Thoracic aorta (tissue), 2 donors: ENCODE results near the gene ABHD2. TPM values are rescaled to one million over a fixed set of nuclear protein-coding genes. Genes with fewer than 3 reads are reported as not detected.
"Not testable (repeated sequence)": the region's sequence is repeated elsewhere in the genome, so short reads cannot be mapped to it uniquely, and the experiment has no call there.

ENCODE experiments used
- ATAC-seq: fragments of 150-250 bp; one replicate; pipeline ENCODE4 v1.8.0; 2017; ENCODE audit warnings: low read depth; ENCODE audit not compliant: insufficient number of reproducible peaks, low FRiP score
- DNase-seq: peaks from one replicate; pipeline ENCODE4 v3.0.0-alpha.2; 2020; ENCODE audit warnings: low spot score
- H3K27ac ChIP-seq, 2 donors: fragments of 200-600 bp; sonication (generic); 1 replicate in 1 of 2; 2 replicates in 1 of 2; pipeline ENCODE4 v1.5.1; 2016; ENCODE audit warnings: mild to moderate bottlenecking in 2 of 2, moderate library complexity in 2 of 2
- H3K27me3 ChIP-seq: fragments of 200-600 bp; sonication (generic); replicated peaks from 2 replicates; pipeline ENCODE4 v1.6.0; 2016; ENCODE audit warnings: mild to moderate bottlenecking; ENCODE audit not compliant: insufficient read depth
- H3K36me3 ChIP-seq: fragments of 200-600 bp; sonication (generic); one replicate; pipeline ENCODE4 v1.5.1; 2016
- H3K4me1 ChIP-seq, 2 donors: fragments of 200-600 bp; sonication (generic); 1 replicate in 1 of 2; 2 replicates in 1 of 2; pipeline versions ENCODE4 v1.5.1 to v1.6.0; 2016; ENCODE audit warnings: low read depth in 2 of 2, mild to moderate bottlenecking in 1 of 2; ENCODE audit not compliant: control insufficient read depth in 1 of 2
- H3K4me3 ChIP-seq: fragments of 200-600 bp; sonication (generic); 2 replicates; pipeline ENCODE4 v1.5.1; 2016; ENCODE audit warnings: mild to moderate bottlenecking
- H3K9me3 ChIP-seq: fragments of 200-600 bp; sonication (generic); 2 replicates; pipeline ENCODE4 v1.5.1; 2016
- total RNA-seq, 2 donors: library from RNA; depleted of rRNA; stranded (reverse); fragments of >200 nt; gene quantifications; one replicate each; pipeline versions ENCODE4 v1.1.0 to v1.2.3, GENCODE V29; 2016
- TF ChIP-seq, protein P1 (sequence below): fragments of 200-600 bp; sonication (generic); IDR thresholded peaks from one replicate; pipeline ENCODE4 v1.5.1; 2019; ENCODE audit warnings: antibody characterized with exemption

Gene ABHD2
- total RNA-seq, 2 donors from 2014 or later: 177 to 283 TPM

DNA sequence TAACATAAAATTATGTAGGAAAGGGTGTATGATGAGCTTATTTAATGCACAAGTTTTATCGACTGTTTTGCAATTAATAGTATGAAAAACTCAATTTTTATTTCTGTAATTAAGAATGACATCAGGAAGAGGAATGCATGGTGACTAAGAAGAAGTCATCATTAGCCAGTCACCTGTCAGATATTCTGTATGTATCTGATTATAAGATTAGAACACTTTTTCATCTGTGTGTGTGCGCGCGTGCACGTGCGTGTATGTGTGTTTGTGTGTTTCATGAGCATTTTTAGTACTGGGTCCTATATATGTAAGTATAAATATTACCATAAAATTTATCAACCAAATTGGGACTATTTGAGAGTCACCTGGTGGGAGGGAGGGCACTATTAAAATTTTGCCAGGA, 5.0 kb upstream of the ABHD2 start:
- no peak for DNase-seq
- TF ChIP-seq, protein P1, sequence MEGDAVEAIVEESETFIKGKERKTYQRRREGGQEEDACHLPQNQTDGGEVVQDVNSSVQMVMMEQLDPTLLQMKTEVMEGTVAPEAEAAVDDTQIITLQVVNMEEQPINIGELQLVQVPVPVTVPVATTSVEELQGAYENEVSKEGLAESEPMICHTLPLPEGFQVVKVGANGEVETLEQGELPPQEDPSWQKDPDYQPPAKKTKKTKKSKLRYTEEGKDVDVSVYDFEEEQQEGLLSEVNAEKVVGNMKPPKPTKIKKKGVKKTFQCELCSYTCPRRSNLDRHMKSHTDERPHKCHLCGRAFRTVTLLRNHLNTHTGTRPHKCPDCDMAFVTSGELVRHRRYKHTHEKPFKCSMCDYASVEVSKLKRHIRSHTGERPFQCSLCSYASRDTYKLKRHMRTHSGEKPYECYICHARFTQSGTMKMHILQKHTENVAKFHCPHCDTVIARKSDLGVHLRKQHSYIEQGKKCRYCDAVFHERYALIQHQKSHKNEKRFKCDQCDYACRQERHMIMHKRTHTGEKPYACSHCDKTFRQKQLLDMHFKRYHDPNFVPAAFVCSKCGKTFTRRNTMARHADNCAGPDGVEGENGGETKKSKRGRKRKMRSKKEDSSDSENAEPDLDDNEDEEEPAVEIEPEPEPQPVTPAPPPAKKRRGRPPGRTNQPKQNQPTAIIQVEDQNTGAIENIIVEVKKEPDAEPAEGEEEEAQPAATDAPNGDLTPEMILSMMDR: no peak
- ATAC-seq: no peak
- Histone ChIP-seq H3K4me1 (peaks cover 9 to 12% of the 10 kb centered on the region in 2 donors), H3K4me3 (no peak overlapping the region), H3K27ac (no peak overlapping the region), H3K27me3 (no peaks in the 10 kb centered on the region), H3K36me3 (no peaks in the 10 kb centered on the region), H3K9me3 (no peaks in the 10 kb centered on the region)

DNA sequence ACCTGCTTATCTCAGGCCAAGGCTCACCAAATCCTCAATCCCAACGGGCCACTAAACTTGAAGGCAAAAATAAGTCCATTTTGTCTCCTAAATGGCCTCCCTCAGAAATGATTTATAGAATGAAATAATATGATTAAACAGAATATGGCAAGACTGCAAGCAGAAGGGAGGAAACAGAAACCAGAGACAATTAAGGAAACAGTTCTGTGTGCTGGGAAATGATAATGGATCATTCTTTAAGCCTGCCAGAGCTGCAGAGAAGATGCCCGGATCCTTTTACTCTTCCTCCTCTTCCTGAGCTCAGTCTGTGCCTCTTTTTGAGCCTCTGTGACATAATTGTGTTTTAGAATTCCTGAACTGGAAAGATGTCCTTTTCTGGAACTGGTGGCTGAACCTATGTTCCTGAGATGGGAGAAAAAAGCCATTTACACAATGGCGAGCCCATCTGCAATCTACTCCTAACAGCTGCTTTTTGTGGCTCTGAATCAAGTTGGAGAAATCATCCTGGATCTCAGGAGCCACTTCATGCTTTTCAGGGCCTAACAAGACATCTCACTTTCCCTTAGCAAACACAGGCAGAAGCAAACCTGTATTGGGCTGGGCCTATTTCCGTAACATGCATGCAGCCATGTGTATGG, 2.8 kb upstream of the ABHD2 start:
- TF ChIP-seq, protein P1: no peak
- no peak overlapping the region for H3K4me3 ChIP-seq
- H3K36me3 ChIP-seq: no peaks in the 10 kb centered on the region
- peaks cover 15 to 27% of the 10 kb centered on the region in 2 donors for H3K4me1 ChIP-seq
- H3K27me3 ChIP-seq: no peaks in the 10 kb centered on the region
- ATAC-seq (no peak), DNase-seq (no peak)
- no peaks in the 10 kb centered on the region for H3K9me3 ChIP-seq
- peak overlapping the region in 1 of 2 donors; percentile 3 for H3K27ac ChIP-seq

DNA sequence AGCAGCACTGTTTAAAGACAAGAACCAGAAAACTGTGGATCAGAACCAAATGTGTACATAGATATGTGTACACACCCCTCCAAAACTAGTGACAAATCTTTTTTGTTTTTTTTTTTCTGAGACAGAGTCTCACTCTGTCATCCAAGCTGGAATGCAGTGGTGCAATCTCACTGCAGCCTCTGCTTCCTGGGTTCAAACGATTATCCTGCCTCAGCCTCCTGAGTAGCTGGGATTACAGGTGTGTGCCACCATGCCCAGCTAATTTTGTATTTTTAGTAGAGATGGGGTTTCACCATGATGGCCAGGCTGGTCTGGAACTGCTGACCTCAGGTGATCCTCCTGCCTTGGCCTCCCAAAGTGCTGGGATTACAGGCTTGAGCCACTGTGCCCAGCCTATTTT, 2.3 kb upstream of the ABHD2 start:
- H3K27me3 ChIP-seq, H3K4me3 ChIP-seq, H3K36me3 ChIP-seq, H3K9me3 ChIP-seq, DNase-seq, ATAC-seq: not testable (repeated sequence)
- Histone ChIP-seq H3K27ac (peak overlapping the region in 1 of 2 donors; percentile 3), H3K4me1 (peaks cover 15 to 30% of the 10 kb centered on the region in 2 donors)

DNA sequence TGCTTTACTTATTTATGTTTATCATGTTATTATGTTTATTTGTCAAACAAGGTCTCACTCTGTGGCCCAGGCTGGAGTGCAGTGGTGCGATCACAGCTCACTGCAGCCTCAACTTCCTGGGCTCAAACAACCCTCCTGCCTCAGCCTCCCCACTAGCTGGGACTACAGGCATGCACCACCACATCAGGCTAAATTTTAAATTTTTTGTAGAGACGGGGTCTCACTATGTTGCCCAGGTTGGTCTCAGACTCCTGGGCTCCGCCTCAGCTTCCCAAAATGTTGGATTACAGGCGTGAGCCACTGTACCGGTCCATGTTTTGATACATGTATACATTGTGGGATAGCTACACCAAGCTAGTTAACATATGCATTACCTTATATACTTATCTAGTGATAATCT, 1.9 kb upstream of the ABHD2 start:
- DNase-seq, H3K27me3 ChIP-seq, ATAC-seq, H3K4me3 ChIP-seq, H3K9me3 ChIP-seq, H3K36me3 ChIP-seq: not testable (repeated sequence)
- H3K4me1 ChIP-seq: peaks cover 16 to 32% of the 10 kb centered on the region in 2 donors
- peak overlapping the region; percentile 96 to 100 for H3K27ac ChIP-seq

DNA sequence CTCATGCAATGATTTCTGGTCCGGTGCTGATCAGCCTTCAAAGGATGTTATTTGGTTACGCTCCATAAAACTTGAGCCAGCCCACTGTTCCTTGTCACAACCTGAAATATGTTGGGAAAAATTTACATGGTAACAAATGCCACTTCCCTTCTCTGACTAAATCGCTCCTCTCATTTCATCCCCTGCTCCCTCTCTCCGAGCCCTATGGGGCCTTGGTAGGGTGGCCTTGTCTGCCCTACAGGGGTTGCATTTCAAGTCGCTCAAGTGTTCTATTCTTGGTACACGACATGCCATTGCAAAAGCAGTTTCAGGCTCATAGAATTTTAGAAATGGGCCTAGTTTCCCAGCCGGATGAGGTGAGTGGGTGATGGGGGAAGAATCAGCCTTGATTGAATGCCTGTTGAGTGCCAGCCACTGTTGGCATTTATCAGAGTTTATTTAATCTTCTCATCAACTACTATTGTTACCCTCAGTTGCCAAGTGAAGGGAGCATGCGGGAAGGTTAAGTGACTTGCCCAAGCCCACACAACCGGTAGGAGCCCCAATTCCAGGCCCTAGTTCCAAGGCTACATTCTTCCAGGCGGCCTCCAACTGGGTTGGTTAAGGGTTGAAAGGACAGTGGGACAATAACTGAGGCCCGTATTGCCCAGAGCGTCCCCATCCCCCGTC, 961 bp upstream of the ABHD2 start:
- Histone ChIP-seq H3K27me3 (no peaks in the 10 kb centered on the region), H3K4me3 (peak overlapping the region; percentile 91), H3K27ac (peak overlapping the region; percentile 96 to 100), H3K4me1 (peaks cover 20 to 40% of the 10 kb centered on the region in 2 donors), H3K9me3 (no peaks in the 10 kb centered on the region), H3K36me3 (no peaks in the 10 kb centered on the region)
- DNase-seq (no peak), ATAC-seq (no peak)
- TF ChIP-seq, protein P1: no peak

DNA sequence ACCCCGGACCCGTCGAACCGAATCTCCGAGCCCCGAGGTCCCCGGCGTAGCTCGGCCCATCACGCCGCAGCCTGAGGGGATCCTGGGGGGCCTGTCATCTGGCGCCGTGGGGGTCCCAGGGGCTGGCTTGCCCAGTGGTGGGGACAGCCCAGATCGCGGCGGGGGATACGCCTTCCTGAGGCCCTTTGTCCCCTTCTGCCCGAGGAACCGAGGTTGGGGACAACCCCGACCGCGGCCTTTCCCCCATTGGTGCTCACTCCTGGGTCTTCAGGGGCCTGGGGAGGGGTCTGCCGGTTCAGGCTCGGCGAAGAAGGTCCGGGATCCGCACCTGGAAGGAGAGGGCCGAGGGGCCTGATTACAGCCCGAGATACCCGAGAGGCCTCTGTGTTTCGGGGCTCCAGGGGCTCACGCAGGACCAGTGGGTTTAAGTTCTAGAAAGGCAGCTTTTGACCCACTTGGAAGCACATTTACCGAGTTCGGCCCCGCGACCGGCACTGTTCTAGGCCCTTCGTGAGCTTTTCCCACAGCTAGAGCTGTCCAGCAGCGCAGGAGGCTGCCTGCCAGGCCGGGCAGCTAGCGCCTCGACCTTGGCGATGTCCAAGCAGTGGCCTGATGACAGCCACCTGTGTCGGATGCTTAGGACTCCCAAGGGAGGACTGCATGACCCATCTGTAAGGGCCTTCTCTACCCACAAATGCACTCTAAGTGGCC, 504 bp downstream of the ABHD2 start:
- H3K27me3 ChIP-seq: no peaks in the 10 kb centered on the region
- H3K27ac ChIP-seq: peak overlapping the region; percentile 96 to 100
- no peaks in the 10 kb centered on the region for H3K9me3 ChIP-seq
- TF ChIP-seq, protein P1: no peak
- H3K4me1 ChIP-seq: peaks cover 31 to 54% of the 10 kb centered on the region in 2 donors
- DNase-seq (no peak), ATAC-seq (no peak)
- peak overlapping the region; percentile 91 for H3K4me3 ChIP-seq
- no peaks in the 10 kb centered on the region for H3K36me3 ChIP-seq
